Left renal pelvis (tissue), 4 donors: ENCODE measurements around the gene MACROD2. TPM values are rescaled to one million over a fixed set of nuclear protein-coding genes. Genes with fewer than 3 reads are reported as not detected.

ENCODE experiments used
- polyA plus RNA-seq, 4 donors: library from polyadenylated mRNA; unstranded; fragments of 120-200 nt; gene quantifications; one replicate each; pipeline ENCODE4 v1.2.1, GENCODE V29; 2013; ENCODE audit not compliant: insufficient read length in 4 of 4

The MACROD2 gene
- polyA plus RNA-seq, 4 donors: 7.0 to 17.8 (median 12.7) TPM

Other genes with a start within 250 kb of the MACROD2 start
- gene ESF1, start 210.6 kb upstream of the MACROD2 start, polyA plus RNA-seq: 10 to 100 TPM; 22.4 to 29.9 (median 27.3) TPM
- 10 to 100 TPM; 21.0 to 33.1 (median 30.5) TPM for gene NDUFAF5, start 210.5 kb upstream of the MACROD2 start, polyA plus RNA-seq
- under 1 TPM in 2 of 4 donors, not detected in 2; 0.29 to 0.37 TPM for gene SEL1L2, start 4.9 kb upstream of the MACROD2 start, polyA plus RNA-seq